Activated T-cell treated with anti-CD3 and anti-CD28 coated beads, Interleukin-2, amount 50 U/mL, for 4 hours (primary cell): ENCODE results near the gene ADAMTS17. TPM values are rescaled to one million over a fixed set of nuclear protein-coding genes. Genes with fewer than 3 reads are reported as not detected.

Source experiments
- ATAC-seq, 2 donors: fragments of 200-7000 bp; cut with Tn5 transposase; one replicate each; pipeline ENCODE4 v1.10.0; 2021
- DNase-seq: peaks from one replicate; pipeline ENCODE4 v3.0.0-alpha.2; 2020
- H3K27me3 Mint-ChIP-seq: one replicate; pipeline ENCODE4 v1.8.0; 2021; ENCODE audit warnings: low read depth, mixed read lengths
- H3K36me3 Mint-ChIP-seq: one replicate; pipeline ENCODE4 v1.8.0; 2022; ENCODE audit warnings: mixed read lengths; ENCODE audit not compliant: insufficient read depth
- H3K4me1 Mint-ChIP-seq: one replicate; pipeline ENCODE4 v1.8.0; 2021; ENCODE audit warnings: low read depth, mixed read lengths
- H3K4me3 Mint-ChIP-seq: one replicate; pipeline ENCODE4 v1.8.0; 2021; ENCODE audit warnings: mild to moderate bottlenecking, moderate library complexity, mixed read lengths
- H3K9me3 Mint-ChIP-seq: one replicate; pipeline ENCODE4 v1.8.0; 2021; ENCODE audit warnings: mixed read lengths
- total RNA-seq, 3 donors: library from RNA; stranded (reverse); gene quantifications; one replicate each; pipeline ENCODE4 v1.2.1, GENCODE V29; 2021

The ADAMTS17 gene
- total RNA-seq, 3 donors from 2014 or later: 2.6 to 3.9 (median 3.2) TPM

- H3K4me3 Mint-ChIP-seq: no peak overlapping the region
- no peaks in the 10 kb centered on the region for H3K4me1 Mint-ChIP-seq
- H3K9me3 Mint-ChIP-seq: no peaks in the 10 kb centered on the region
- DNase-seq: no peak
- no peak for ATAC-seq
- H3K27me3 Mint-ChIP-seq: no peaks in the 10 kb centered on the region
- H3K36me3 Mint-ChIP-seq: peaks cover 14% of the 10 kb centered on the region
Observed at GRCh38 chr15:100248236-100248635, 93.5 kb downstream of the ADAMTS17 start.

GRCh38 chr15:100247228-100248225, 94.2 kb downstream of the ADAMTS17 start:
- DNase-seq (no peak), ATAC-seq (no peak)
- no peaks in the 10 kb centered on the region for H3K27me3 Mint-ChIP-seq
- peaks cover 13% of the 10 kb centered on the region for H3K36me3 Mint-ChIP-seq
- H3K9me3 Mint-ChIP-seq: no peaks in the 10 kb centered on the region
- no peaks in the 10 kb centered on the region for H3K4me1 Mint-ChIP-seq
- no peak overlapping the region for H3K4me3 Mint-ChIP-seq

DNA sequence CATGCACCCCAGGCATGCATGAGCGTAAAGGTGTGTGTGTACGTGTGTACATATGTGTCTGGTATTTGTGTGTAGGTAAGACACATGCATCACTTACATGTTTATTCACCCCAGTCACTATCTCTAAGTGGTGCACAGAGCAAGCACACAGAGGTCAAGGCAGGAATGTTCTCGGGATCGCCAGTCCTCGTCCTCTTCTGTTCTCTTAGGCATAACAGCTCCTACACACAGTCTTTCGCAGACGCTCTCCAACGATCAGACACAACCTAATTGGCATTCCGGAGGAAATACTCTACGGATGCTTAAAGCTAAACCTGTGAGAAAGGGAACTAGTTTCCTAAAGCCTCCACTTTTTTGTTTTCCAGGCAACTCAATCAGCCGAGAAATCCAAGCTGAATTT, 95.9 kb downstream of the ADAMTS17 start:
- Mint-ChIP-seq H3K27me3 (no peaks in the 10 kb centered on the region), H3K36me3 (peaks cover 14% of the 10 kb centered on the region), H3K4me1 (no peaks in the 10 kb centered on the region), H3K4me3 (no peak overlapping the region), H3K9me3 (no peaks in the 10 kb centered on the region)
- ATAC-seq (no peak), DNase-seq (no peak)

- no peak for DNase-seq
- Mint-ChIP-seq H3K36me3 (peaks cover 15% of the 10 kb centered on the region), H3K27me3 (no peaks in the 10 kb centered on the region)
Observed at GRCh38 chr15:100245487-100245820, 96.3 kb downstream of the ADAMTS17 start.

DNA sequence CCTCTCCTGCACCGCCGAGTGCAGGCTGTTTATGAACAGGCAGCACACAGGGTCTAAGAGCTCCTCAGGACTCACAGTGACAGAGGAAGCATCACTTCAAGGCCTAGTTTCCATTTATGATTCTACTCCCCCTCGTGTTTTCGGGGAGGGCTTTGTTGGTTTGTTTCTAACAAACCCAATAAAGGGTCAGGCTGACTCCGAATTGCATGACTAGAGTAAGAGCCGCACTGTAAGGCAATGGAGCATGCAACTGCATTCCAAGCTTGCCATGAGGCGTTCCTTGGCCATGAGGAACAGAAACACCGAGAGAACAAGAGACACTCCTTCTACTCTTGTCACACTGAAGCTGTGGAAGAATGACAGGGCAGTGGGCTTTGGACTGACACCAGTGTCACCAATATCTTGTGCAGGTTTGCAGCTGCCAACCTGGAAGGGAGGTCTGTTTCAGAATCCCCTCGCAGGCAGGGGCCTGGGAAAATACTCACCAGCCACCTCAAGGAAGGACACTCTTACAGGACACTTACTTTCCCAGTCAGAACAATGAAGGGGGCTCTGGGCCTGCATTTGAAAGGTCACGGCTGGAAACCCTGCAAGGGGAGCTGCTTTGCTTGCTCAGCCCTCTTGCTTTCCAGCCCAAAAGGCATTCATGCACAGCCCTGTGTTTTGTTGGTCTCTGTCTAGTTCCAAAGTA, 96.8 kb downstream of the ADAMTS17 start:
- no peak overlapping the region for H3K4me3 Mint-ChIP-seq
- H3K4me1 Mint-ChIP-seq: no peaks in the 10 kb centered on the region
- no peak for ATAC-seq
- H3K36me3 Mint-ChIP-seq: peaks cover 17% of the 10 kb centered on the region
- DNase-seq: no peak
- no peaks in the 10 kb centered on the region for H3K27me3 Mint-ChIP-seq
- no peaks in the 10 kb centered on the region for H3K9me3 Mint-ChIP-seq

More at GRCh38 chr15:100245487-100245820, 96.3 kb downstream of the ADAMTS17 start:
- ATAC-seq: no peak
- Mint-ChIP-seq H3K4me3 (no peak overlapping the region), H3K9me3 (no peaks in the 10 kb centered on the region), H3K4me1 (no peaks in the 10 kb centered on the region)

DNA sequence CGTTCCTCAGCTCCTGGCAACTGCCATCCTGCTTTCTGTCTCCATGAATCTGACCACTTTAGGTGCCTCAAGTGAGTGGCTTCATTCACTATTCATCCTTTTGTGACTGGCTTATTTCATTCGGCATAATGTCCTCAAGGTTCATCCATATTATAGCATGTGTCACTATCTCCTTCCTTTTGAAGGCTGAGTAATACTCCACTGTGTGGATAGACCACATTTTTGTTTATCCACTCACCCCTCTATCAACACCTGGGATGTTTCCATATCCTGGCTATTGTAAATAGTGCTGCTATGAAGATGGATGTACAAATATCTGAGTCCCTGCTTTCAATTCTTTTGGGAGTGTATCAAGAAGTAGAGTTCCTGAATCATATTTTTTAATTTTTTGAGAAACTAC, 98.8 kb downstream of the ADAMTS17 start:
- peaks cover 23% of the 10 kb centered on the region for H3K36me3 Mint-ChIP-seq
- no peaks in the 10 kb centered on the region for H3K9me3 Mint-ChIP-seq
- no peaks in the 10 kb centered on the region for H3K4me1 Mint-ChIP-seq
- ATAC-seq (no peak), DNase-seq (no peak)
- no peak overlapping the region for H3K4me3 Mint-ChIP-seq
- H3K27me3 Mint-ChIP-seq: no peaks in the 10 kb centered on the region

DNA sequence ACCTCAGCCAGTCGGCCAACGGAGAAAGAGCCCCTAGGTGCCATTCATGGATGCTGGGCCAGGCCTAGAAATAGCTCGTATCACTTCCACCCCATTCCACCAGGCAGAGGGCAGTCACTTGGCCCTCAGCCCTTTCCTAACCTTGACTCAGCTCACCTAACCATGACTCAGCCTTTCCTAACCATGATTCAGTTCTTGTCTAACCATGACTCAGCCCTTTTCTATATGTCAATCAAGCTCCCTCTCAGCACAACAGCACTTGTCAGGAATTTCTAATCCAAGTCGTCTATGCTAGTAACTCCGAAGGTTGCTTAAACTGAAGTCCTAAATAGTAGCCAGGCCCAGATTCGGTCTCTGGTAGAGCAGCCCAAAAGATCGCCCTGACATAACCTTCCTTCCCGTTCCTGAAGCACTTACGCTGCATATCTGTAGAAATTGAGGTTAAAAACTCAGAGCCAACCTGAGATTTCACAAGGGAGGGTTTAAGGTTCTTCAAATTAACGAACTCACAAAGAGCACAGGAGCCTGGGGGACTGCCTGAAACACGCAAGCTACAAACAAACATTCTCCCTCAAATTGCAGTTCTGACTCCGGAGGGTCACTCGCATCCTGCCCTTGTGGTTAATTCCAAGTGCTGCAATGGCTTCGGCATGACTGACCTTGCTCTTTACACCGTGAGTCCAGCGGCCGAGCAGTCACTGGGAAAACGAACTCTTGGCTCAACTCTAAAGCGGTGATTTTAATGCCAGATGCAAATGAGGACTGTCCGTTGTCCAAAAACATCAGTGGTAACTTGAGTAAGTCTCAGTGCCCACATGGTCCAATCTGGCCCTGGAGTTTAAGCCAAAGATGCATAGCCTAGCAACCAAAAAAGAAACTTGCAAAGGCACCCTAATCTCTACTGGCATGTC, 99.9 kb downstream of the ADAMTS17 start:
- Mint-ChIP-seq H3K4me1 (no peaks in the 10 kb centered on the region), H3K36me3 (peaks cover 25% of the 10 kb centered on the region), H3K4me3 (no peak overlapping the region), H3K9me3 (no peaks in the 10 kb centered on the region), H3K27me3 (no peaks in the 10 kb centered on the region)
- DNase-seq (no peak), ATAC-seq (no peak)

GRCh38 chr15:100236981-100237720, 104.6 kb downstream of the ADAMTS17 start:
- ATAC-seq (no peak), DNase-seq (no peak)
- no peaks in the 10 kb centered on the region for H3K4me1 Mint-ChIP-seq
- H3K4me3 Mint-ChIP-seq: no peak overlapping the region
- no peaks in the 10 kb centered on the region for H3K9me3 Mint-ChIP-seq
- peaks cover 17% of the 10 kb centered on the region for H3K36me3 Mint-ChIP-seq
- no peaks in the 10 kb centered on the region for H3K27me3 Mint-ChIP-seq

- Mint-ChIP-seq H3K36me3 (peaks cover 10% of the 10 kb centered on the region), H3K4me3 (no peak overlapping the region), H3K27me3 (no peaks in the 10 kb centered on the region), H3K4me1 (peaks cover 8% of the 10 kb centered on the region), H3K9me3 (no peaks in the 10 kb centered on the region)
- ATAC-seq (no peak), DNase-seq (no peak)
Observed at GRCh38 chr15:100235030-100235617, 106.7 kb downstream of the ADAMTS17 start.

GRCh38 chr15:100234158-100235029, 107.4 kb downstream of the ADAMTS17 start:
- ATAC-seq: no peak
- Mint-ChIP-seq H3K36me3 (peaks cover 7% of the 10 kb centered on the region), H3K4me1 (peaks cover 15% of the 10 kb centered on the region), H3K4me3 (no peak overlapping the region), H3K27me3 (no peaks in the 10 kb centered on the region), H3K9me3 (no peaks in the 10 kb centered on the region)
- DNase-seq: no peak

DNA sequence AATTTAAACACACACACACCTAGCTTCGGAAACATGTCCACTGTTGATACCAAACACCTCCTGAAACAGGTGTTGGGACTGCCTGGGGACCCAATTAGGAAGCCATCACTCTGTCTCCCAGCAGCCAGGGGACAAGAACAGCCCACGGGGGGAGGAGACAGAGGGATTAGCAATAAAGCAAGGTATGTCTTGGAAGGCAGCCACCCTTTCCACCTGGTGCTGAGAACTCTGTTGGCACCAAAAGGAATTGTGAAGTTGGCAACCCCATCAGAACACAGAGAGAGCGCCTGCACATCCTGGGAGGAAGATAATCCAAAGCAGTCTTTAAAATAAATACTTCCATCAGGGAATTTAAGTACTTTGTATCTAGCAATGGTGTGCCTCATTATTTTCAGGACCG, 111.0 kb downstream of the ADAMTS17 start:
- Mint-ChIP-seq H3K9me3 (no peaks in the 10 kb centered on the region), H3K36me3 (peaks cover 6% of the 10 kb centered on the region), H3K4me1 (peaks cover 18% of the 10 kb centered on the region), H3K4me3 (no peak overlapping the region), H3K27me3 (no peaks in the 10 kb centered on the region)
- DNase-seq (no peak), ATAC-seq (no peak)

DNA sequence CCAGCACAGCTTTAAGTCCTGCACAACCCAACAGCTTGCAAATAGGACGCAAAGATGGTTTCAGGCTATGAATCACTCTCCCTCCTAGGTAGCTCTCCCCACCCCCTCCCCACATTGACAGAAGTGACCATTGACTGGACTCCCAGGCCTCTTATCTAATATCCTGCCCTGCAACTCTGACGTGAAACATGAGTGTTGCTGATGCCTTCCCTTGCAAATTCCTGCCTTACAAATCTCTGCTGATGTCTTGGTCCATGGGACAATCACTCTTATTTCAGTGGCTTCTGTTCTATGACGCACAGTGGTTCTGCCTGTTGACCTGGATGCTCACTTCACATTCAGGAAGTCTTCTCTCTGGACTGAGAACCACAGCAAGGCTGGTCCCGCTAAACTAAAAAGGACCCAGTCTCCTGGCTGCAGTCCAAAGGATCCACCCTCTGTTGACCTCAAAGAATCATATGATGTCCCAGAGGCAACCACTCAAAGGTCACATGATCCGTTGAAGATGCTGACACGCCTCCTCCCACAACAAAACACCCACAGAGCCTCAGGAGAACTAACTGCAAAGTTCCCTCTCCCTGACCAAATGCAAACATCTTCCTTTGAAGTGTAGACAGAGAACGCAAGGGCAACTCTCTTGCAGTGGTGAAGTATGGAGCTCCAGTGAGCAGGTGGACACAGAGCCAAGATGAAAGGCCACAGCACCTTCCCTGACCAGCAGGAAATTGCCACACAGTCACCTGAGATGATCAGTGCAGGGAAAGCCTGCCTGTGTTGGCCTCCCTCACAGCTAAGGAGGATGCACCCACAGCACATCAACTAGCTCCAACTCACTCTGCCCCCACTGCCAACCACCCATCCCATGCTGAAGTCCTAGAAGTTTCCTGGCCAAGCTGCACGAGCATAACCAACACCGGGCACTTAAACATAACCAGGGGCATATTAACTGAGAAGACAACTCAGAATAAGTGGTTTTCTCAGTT, 112.3 kb downstream of the ADAMTS17 start:
- H3K4me3 Mint-ChIP-seq: no peak overlapping the region
- peaks cover 6% of the 10 kb centered on the region for H3K36me3 Mint-ChIP-seq
- H3K27me3 Mint-ChIP-seq: no peaks in the 10 kb centered on the region
- peaks cover 23% of the 10 kb centered on the region for H3K4me1 Mint-ChIP-seq
- H3K9me3 Mint-ChIP-seq: no peaks in the 10 kb centered on the region
- DNase-seq: no peak
- peak in 1 of 2 donors; percentile 18 for ATAC-seq
